H1 (cell line): ENCODE results near the gene RRH. TPM values are rescaled to one million over a fixed set of nuclear protein-coding genes. Genes with fewer than 3 reads are reported as not detected.

Source experiments
- CTCF ChIA-PET: fragments of 300-600 bp; sonication (Branson Sonifier 250); formaldehyde crosslinking; loops from one replicate; lab custom pipeline; 2021; ENCODE audit not compliant: partially characterized antibody; lab: Charles Lee
- POLR2A ChIA-PET: fragments of 300-600 bp; sonication (Branson Sonifier 250); formaldehyde crosslinking; loops from one replicate; lab custom pipeline; 2021; ENCODE audit warnings: inconsistent platforms; ENCODE audit not compliant: partially characterized antibody; lab: Charles Lee
- DNase-seq, 2 experiments: peaks; one replicate each; pipeline versions ENCODE4 v3.0.0 to v3.0.0-alpha.2; 2010 to 2022; ENCODE audit warnings: low spot score in 2 of 2, low read depth in 1 of 2, mixed read lengths in 1 of 2
- FAIRE-seq: peaks from 2 replicates; lab custom pipeline; 2011; peaks lifted over from hg19 to GRCh38; lab: Jason Lieb, UNC
- H2AFZ ChIP-seq: 2 replicates; pipeline ENCODE4 v1.8.1; 2012; ENCODE audit warnings: low read length, inconsistent platforms
- H2AK5ac ChIP-seq: 2 replicates; pipeline ENCODE4 v1.6.1; 2013; ENCODE audit warnings: low read depth, low read length
- H2BK120ac ChIP-seq: replicated peaks from 2 replicates; pipeline ENCODE3; 2013; ENCODE audit warnings: low read depth, low read length, inconsistent platforms
- H2BK12ac ChIP-seq: 2 replicates; pipeline ENCODE4 v1.6.1; 2013; ENCODE audit warnings: low read depth, low read length
- H2BK15ac ChIP-seq: 2 replicates; pipeline ENCODE4 v1.6.1; 2013; ENCODE audit warnings: low read length
- H2BK20ac ChIP-seq: 2 replicates; pipeline ENCODE4 v1.6.1; 2013; ENCODE audit warnings: low read length
- H2BK5ac ChIP-seq: 2 replicates; pipeline ENCODE4 v1.6.1; 2013; ENCODE audit warnings: low read depth, low read length
- H3K14ac ChIP-seq: 2 replicates; pipeline ENCODE4 v1.6.1; 2013; ENCODE audit warnings: inconsistent platforms; ENCODE audit not compliant: insufficient read length
- H3K18ac ChIP-seq: 2 replicates; pipeline ENCODE4 v1.6.1; 2013; ENCODE audit warnings: low read length; ENCODE audit errors: extremely low read depth
- H3K23ac ChIP-seq: 2 replicates; pipeline ENCODE4 v1.6.1; 2013; ENCODE audit warnings: inconsistent platforms; ENCODE audit not compliant: insufficient read length
- H3K23me2 ChIP-seq: 2 replicates; pipeline ENCODE4 v1.6.1; 2013; ENCODE audit warnings: low read depth, low read length
- H3K27ac ChIP-seq: 2 replicates; pipeline ENCODE4 v1.6.1; 2011; ENCODE audit warnings: low read depth, low read length, inconsistent platforms
- H3K27me3 ChIP-seq, 4 experiments: replicated peaks in 1 of 4; 1 replicate in 1 of 4; 2 replicates in 3 of 4; pipeline versions ENCODE4 v1.6.1 to v1.8.1; 2011 to 2013; ENCODE audit warnings: low read length in 3 of 4, mild to moderate bottlenecking in 3 of 4, inconsistent platforms in 2 of 4, mixed read lengths in 2 of 4, moderate library complexity in 1 of 4; ENCODE audit not compliant: control insufficient read depth in 3 of 4, insufficient read depth in 3 of 4; ENCODE audit errors: extremely low read depth in 1 of 4
- H3K36me3 ChIP-seq, 4 experiments: 2 replicates each; pipeline versions ENCODE4 v1.6.1 to v1.8.1; 2011 to 2013; ENCODE audit warnings: mild to moderate bottlenecking in 4 of 4, low read length in 3 of 4, moderate library complexity in 2 of 4, control low read depth in 1 of 4, inconsistent platforms in 1 of 4; ENCODE audit not compliant: insufficient read depth in 4 of 4, control insufficient read depth in 2 of 4
- H3K4ac ChIP-seq: replicated peaks from 2 replicates; pipeline ENCODE3; 2013; ENCODE audit warnings: low read length, low read depth, mixed read lengths, inconsistent platforms; ENCODE audit not compliant: insufficient read length
- H3K4me1 ChIP-seq, 4 experiments: replicated peaks in 1 of 4; 1 replicate in 1 of 4; 2 replicates in 3 of 4; pipeline versions ENCODE4 v1.6.1 to v1.8.1; 2011 to 2013; ENCODE audit warnings: low read length in 3 of 4, inconsistent platforms in 2 of 4, mixed read lengths in 1 of 4; ENCODE audit not compliant: insufficient read depth in 4 of 4, control insufficient read depth in 3 of 4
- H3K4me2 ChIP-seq, 2 experiments: 2 replicates each; pipeline versions ENCODE4 v1.6.1 to v1.8.1; 2011 to 2013; ENCODE audit warnings: low read depth in 2 of 2, low read length in 2 of 2, control low read depth in 1 of 2, inconsistent platforms in 1 of 2, mild to moderate bottlenecking in 1 of 2; ENCODE audit not compliant: insufficient read depth in 1 of 2
- H3K4me3 ChIP-seq, 4 experiments: fragments of 200-600, 300-600 bp in 1 of 4; sonication (generic), shearing (Covaris generic), sonication (Bioruptor Twin) in 1 of 4; 2 replicates each; pipeline versions ENCODE4 v1.5.1 to v1.8.1; 2011 to 2016; ENCODE audit warnings: low read length in 4 of 4, low read depth in 3 of 4, control low read depth in 2 of 4, inconsistent platforms in 2 of 4, mild to moderate bottlenecking in 2 of 4, mixed read lengths in 1 of 4, moderate library complexity in 1 of 4; ENCODE audit not compliant: insufficient read depth in 2 of 4; ENCODE audit errors: extremely low read depth in 1 of 4
- H3K56ac ChIP-seq: replicated peaks from 2 replicates; pipeline ENCODE3; 2013; ENCODE audit warnings: low read depth, mild to moderate bottlenecking, mixed read lengths, low read length, inconsistent platforms; ENCODE audit not compliant: insufficient read length
- H3K79me1 ChIP-seq: 2 replicates; pipeline ENCODE4 v1.6.1; 2013; ENCODE audit warnings: low read depth, low read length, control low read depth
- H3K79me2 ChIP-seq, 2 experiments: 2 replicates each; pipeline versions ENCODE4 v1.6.1 to v1.8.1; 2012 to 2013; ENCODE audit warnings: low read length in 2 of 2, mild to moderate bottlenecking in 2 of 2, inconsistent platforms in 1 of 2; ENCODE audit not compliant: insufficient read depth in 2 of 2, control insufficient read depth in 1 of 2
- H3K9ac ChIP-seq, 4 experiments: replicated peaks in 1 of 4; 1 replicate in 1 of 4; 2 replicates in 3 of 4; pipeline versions ENCODE4 v1.6.1 to v1.8.1; 2011 to 2013; ENCODE audit warnings: low read depth in 3 of 4, low read length in 3 of 4, control low read depth in 2 of 4, mild to moderate bottlenecking in 2 of 4, moderate library complexity in 2 of 4, inconsistent platforms in 1 of 4; ENCODE audit errors: extremely low read depth in 1 of 4
- H3K9me3 ChIP-seq, 2 experiments: 2 replicates each; pipeline versions ENCODE4 v1.6.1 to v1.8.1; 2012 to 2013; ENCODE audit warnings: mild to moderate bottlenecking in 2 of 2, moderate library complexity in 2 of 2, control low read depth in 1 of 2, inconsistent platforms in 1 of 2, low read depth in 1 of 2, low read length in 1 of 2, mixed read lengths in 1 of 2; ENCODE audit not compliant: insufficient read depth in 2 of 2
- H4K20me1 ChIP-seq, 2 experiments: replicated peaks in 1 of 2; 2 replicates each; pipeline versions ENCODE3 to v1.8.1; 2011 to 2013; ENCODE audit warnings: inconsistent platforms in 2 of 2, low read length in 2 of 2, mild to moderate bottlenecking in 1 of 2; ENCODE audit not compliant: insufficient read depth in 2 of 2, control insufficient read depth in 1 of 2
- H4K5ac ChIP-seq: 2 replicates; pipeline ENCODE4 v1.6.1; 2013; ENCODE audit warnings: low read length, low read depth, mixed read lengths, inconsistent platforms; ENCODE audit not compliant: insufficient read length
- H4K8ac ChIP-seq: 2 replicates; pipeline ENCODE4 v1.8.0; 2013; ENCODE audit warnings: mild to moderate bottlenecking, moderate library complexity, low read length, inconsistent platforms; ENCODE audit not compliant: insufficient read depth; ENCODE audit errors: extremely low read depth
- H4K91ac ChIP-seq: replicated peaks from 2 replicates; pipeline ENCODE3; 2013; ENCODE audit warnings: low read length, mixed read lengths, inconsistent platforms; ENCODE audit not compliant: insufficient read length
- CTCF ChIP-seq, 3 experiments: IDR thresholded peaks; 1 replicate in 2 of 3; 2 replicates in 1 of 3; pipeline versions ENCODE4 v1.5.1 to v1.6.1; 2011; ENCODE audit warnings: low read length in 3 of 3, mild to moderate bottlenecking in 3 of 3, inconsistent platforms in 2 of 3, low read depth in 1 of 3, moderate library complexity in 1 of 3; ENCODE audit not compliant: insufficient read depth in 1 of 3; ENCODE audit errors: control extremely low read depth in 1 of 3
- HDAC6 ChIP-seq: IDR thresholded peaks from one replicate; pipeline ENCODE4 v1.7.1; 2012; ENCODE audit warnings: low read depth, mild to moderate bottlenecking, inconsistent platforms, low read length, moderate library complexity
- SAP30 ChIP-seq: fragments of 300-600 bp; sonication (generic); IDR thresholded peaks from 2 replicates; pipeline ENCODE4 v1.7.1; 2012; ENCODE audit warnings: low read length, moderate library complexity, mild to moderate bottlenecking, inconsistent platforms; ENCODE audit not compliant: insufficient read depth, insufficient replicate concordance
- WGBS, 2 experiments: shearing (Covaris generic) in 1 of 2; methylation state at CpG; one replicate each; pipeline versions ENCODE4 v1.1.6 to v1.1.7; 2013 to 2015; ENCODE audit warnings: low lambda C conversion rate in 2 of 2, mixed read lengths in 2 of 2, inconsistent platforms in 1 of 2, low coverage in 1 of 2, missing lambda C conversion rate in 1 of 2; ENCODE audit not compliant: insufficient replicate concordance in 2 of 2, insufficient coverage in 1 of 2, insufficient read length in 1 of 2; ENCODE audit errors: extremely low coverage in 1 of 2, missing lambda C conversion rate in 1 of 2; 5-methylcytosine and 5-hydroxymethylcytosine counted together
- polyA plus RNA-seq, 7 experiments: library from polyadenylated mRNA; depleted of rRNA in 3 of 7; stranded (reverse) in 5 of 7; unstranded in 2 of 7; fragments of >200 nt in 5 of 7; fragments of 200-250 nt in 2 of 7; gene quantifications; 1 replicate in 5 of 7; 2 replicates in 1 of 7; 4 replicates in 1 of 7; pipeline versions ENCODE4 v1.2.1 to v1.2.3, GENCODE V29; 2011 to 2013; ENCODE audit warnings: missing spikeins in 2 of 7, mixed read lengths in 2 of 7
- total RNA-seq: library from RNA; stranded (reverse); fragmentation: NEBNext Ultra II Directional; extraction: Animal tissue kit (Norgen Biotek cat#: 25700); gene quantifications from 2 replicates; pipeline ENCODE4 v1.2.1, GENCODE V29; 2021

RRH gene
- total and polyA plus RNA-seq, 2 of the 8 experiments (the other 6 are each of a cell fraction or from before 2014, with no cell fraction given) = 0.38 TPM; not detected in 1

- peak overlapping the region; percentile 31 for H4K91ac ChIP-seq
- H3K27ac ChIP-seq = peak overlapping the region; percentile 92
- no peak overlapping the region for H2BK120ac ChIP-seq
- peak overlapping the region; percentile 40; the same call in 1 of the 2 replicates for H2AK5ac ChIP-seq
- H3K79me1 ChIP-seq = peaks cover 3% of the 10 kb centered on the region
- no peaks in the 10 kb centered on the region for H3K9me3 ChIP-seq
- H3K4ac ChIP-seq = peak overlapping the region; percentile 54
- no peak overlapping the region for H2BK15ac ChIP-seq
- peak overlapping the region; percentile 44 for H4K5ac ChIP-seq
- peaks cover 0 to 2% of the 10 kb centered on the region in 2 experiments for H4K20me1 ChIP-seq
- H3K4me3 ChIP-seq = peak overlapping the region; percentile 82 to 98 (median 90)
- H3K27me3 ChIP-seq = no peaks in the 10 kb centered on the region
- CTCF ChIA-PET = interaction anchor here (1.1 to 2.4 kb wide), 4 partner anchors 10 to 115 kb away, joined by 3 to 8 read pairs (median 5); partner anchors contain the start of genes CASP6 and RRH
- peaks cover 14 to 53% of the 10 kb centered on the region in 2 experiments for H3K79me2 ChIP-seq
- FAIRE-seq (no peak), DNase-seq (no peak)
- H3K18ac ChIP-seq = peak overlapping the region; percentile 68
- peak overlapping the region; percentile 70 to 93 (median 84) for H3K9ac ChIP-seq
- peak overlapping the region; percentile 75 for H3K56ac ChIP-seq
- POLR2A ChIA-PET = interaction anchor here (0.6 to 2.6 kb wide), 5 partner anchors 9 to 536 kb away, joined by 3 to 10 read pairs (median 3); partner anchors contain the start of gene CASP6
- H3K23ac ChIP-seq = no peak overlapping the region
- no peak overlapping the region for H3K14ac ChIP-seq
- H4K8ac ChIP-seq = peak overlapping the region; percentile 92; the same call in 1 of the 2 replicates
- 1% methylated on average over 11 of the region's 19 CpGs; no CpG with 5 or more reads in 1 of the 2 experiments for WGBS, 2 experiments
- peak overlapping the region; percentile 87 for H2BK5ac ChIP-seq
- H2BK20ac ChIP-seq = no peak overlapping the region
- no peak overlapping the region for H2AFZ ChIP-seq
- TF ChIP-seq HDAC6 (no peak), SAP30 (peak; percentile 81), CTCF (IDR thresholded peaks at IDR 0.05; ENCODE audit: control extremely low read depth in 1 of 3, insufficient read depth in 1 of 3, low read depth in 1 of 3, low read length in 3 of 3) (no peak)
- peaks cover 0 to under 1% (median 0%) of the 10 kb centered on the region in 4 experiments; a peak in 4 of 7 replicates for H3K4me1 ChIP-seq
- peak overlapping the region; percentile 40 to 93 for H3K4me2 ChIP-seq
- peak overlapping the region; percentile 40; the same call in 1 of the 2 replicates for H2BK12ac ChIP-seq
- H3K36me3 ChIP-seq = peaks cover 9 to 37% (median 21%) of the 10 kb centered on the region in 4 experiments
- peaks cover 5% of the 10 kb centered on the region for H3K23me2 ChIP-seq
Observed at GRCh38 chr4:109816082-109816442, 11.7 kb upstream of the RRH start.
